GM19238 (cell line): ENCODE measurements around the gene OTULIN.

Experiments
- DNase-seq: peaks from one replicate; pipeline ENCODE4 v3.0.0; 2011; ENCODE audit warnings: low spot score; ENCODE audit not compliant: insufficient read length

The OTULIN gene

DNA sequence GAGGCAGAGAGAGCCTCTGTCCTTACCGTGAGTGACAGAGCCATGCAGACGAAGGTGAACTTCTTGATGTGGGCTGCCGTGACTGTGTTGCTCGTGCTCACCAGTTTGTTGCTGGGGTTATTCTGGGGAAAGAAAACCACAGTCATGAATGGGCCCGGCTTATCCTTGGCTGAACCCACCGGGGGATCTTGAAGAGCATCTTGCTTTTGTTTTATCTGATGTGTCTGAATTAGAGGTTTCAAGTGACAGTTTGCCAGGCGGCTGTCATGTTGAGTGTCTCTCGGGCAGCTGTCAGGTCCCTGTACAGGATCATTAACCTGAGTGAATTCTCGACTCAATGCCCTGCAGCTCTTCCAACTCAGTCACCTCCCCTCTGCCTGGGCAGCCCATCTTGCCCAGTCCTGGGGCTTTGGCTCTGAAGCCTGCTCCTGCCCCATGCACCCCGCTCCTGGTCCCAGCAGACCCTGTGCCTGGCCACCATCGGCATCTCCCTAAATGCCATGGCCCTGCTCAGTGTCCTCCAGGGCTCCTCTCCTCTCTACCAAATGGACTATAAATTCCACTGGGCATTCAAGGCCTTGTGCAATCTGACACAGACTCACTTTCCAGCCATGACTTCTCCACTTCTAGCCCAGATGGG lies 77.4 kb downstream of the OTULIN start:
- DNase-seq, result no peak

DNA sequence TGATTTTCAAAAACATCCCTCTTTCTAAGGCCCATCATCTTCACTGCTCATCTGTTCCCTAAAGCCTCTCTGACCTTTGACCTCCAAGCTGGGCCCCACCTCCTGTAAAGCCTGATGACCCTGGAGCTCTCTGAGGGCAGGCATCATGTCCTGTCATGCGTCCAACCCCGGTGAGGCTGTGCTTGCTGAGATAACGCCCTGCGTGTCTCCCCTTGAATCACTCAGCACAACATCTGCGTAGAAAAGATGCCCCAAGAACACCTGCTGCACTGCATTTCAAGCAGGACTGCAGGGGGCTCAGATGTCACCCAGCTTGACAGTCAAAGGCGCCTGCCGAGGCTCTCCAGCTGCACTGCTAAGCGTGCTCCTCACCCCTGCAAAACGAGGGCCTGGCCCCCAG lies 78.0 kb downstream of the OTULIN start:
- no peak for DNase-seq

DNA sequence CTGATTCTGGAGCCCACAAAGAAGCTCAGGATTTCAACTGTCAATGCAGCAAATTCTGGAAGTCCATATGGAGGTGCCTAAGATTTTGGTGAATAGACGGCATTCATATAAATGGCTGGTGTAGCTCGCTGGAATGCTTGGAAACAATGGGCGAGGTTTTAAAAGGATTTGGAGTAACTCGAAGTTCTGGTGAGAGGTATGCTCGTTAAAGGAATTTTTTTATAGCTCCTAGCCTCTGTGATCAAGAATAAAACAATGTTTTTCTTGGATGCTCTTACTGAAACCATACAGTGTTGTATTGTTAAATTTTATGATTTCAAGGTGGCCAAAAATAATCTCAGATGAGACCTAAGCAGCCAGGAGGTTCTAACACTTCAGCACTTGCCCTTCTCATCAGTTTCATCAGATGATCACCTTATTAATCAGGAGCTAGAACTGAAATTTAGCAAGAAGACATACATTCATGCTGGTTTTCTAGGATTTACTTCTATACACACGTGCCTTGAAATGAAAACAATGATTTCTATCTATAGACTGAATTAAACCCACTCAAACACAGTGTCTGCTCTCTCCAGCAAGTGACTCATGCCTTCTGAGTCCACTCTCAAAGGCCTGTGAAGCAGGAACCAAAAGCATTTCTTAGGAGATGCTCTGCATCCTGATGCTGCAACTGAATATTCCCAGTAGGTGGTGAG lies 79.2 kb downstream of the OTULIN start:
- DNase-seq, result no peak

DNA sequence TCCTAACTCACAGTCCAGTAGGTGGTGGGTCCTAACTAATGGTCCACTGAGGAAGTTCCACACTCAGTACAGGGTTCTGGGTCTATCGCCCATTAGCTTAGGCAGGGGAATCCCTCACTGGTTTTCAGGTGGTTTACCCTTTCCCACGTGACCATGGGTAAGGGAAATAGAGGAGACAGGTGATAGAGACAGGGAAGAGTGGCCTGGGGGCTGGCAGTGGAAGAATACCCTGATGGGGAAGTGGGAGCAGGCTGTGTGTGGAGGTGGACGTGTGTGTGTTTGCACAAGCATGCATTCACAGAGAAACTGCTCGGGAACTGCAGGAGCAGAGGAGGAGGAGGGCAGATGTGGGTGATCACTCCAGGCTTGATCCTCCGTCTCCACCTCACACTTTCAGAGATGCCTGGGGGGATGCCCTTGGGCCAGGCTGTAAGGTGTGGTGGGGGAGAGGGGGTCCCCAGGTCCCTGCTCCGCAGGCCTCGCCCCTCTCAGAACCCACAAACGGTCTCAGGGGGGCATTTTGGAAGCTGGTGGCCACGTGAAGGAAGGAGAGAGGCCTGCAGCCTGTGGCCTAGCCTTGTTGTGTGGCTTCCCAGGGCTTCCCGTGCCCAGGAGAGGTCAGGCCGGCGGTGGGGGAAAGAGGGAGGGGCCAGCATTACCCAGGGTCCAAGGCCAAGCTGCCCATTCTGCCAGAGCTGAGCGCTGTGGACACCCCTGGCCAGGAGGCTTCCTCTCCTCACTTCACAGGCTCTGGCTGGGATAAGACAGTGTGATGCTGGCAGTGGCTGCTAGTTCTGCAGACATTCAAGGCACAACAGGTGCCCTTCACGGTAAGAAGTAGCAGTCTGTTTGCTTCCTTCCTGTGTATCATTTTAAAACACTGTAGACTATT lies 80.0 kb downstream of the OTULIN start:
- no peak for DNase-seq

DNA sequence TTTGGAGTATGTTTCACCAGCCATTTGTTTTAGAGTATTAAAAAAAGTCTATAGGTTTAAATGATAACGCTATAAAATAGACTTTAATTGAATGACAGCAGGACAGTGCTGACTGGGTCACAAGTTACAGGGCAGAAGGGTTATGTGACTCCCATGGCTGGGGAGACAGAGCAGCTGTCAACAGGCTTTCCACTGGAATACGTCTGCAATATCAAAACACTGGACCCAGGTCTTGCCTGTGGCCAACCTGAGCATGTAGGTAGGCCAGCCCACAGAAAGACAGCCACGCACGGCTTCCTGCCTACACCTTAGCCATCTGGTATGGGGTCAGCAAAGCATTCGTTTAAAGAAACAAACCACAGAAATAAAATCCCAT lies 80.7 kb downstream of the OTULIN start:
- DNase-seq, result no peak

DNA sequence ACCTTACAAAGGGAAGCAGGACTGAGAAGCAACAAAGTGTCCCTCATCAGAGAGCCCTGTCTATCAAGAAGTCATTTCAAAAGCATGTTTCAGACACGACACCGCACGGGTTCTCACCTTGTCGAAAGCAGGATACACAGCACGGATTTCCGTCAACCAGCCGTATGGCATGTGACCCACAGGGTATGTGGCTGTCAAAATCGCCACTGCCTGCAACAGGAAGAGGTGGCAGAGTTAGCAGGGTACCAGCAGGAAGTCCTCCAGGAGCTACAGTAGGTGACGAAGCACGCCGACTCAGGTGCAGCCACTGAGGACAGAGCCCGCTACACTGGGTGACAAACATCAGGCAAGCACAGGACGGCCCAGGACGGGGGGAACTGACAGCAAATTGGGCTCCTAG lies 81.2 kb downstream of the OTULIN start:
- DNase-seq, result no peak

DNA sequence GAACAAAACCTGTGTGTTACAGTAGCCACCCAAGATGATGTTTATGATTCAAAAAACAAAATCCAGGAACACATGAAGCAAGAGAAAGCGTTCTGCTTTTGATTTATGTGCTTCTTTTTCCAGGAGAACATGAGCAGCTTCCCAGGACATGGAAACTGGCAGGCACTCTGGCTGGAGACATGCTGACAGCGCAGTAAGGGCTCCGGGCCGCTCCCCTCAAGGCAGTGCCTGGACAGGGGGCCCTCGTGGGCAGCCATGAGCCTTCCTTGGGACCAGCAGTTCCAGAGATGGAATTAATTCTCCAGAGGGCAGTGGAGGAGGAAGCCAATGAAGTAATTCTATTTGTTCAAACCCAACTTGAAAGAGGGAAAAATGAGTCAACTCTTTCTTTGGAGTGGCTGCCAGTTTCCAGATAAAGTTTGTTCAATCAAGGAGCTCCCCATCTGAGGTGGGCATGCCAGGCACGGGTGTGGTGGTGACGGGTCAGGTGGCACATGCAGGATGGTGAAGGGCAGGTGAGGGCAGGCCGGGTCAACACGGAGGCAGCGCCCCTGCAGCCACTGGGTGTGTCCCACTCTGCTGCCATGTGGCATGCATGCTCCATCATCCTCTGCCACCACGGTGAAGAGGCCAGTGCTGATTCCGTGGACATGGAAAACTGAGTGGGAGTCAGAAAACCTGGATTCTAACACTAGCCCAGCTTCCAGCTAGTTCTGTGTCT lies 83.8 kb downstream of the OTULIN start:
- no peak for DNase-seq
